Endothelial cell of umbilical vein (primary cell): Measurements from ENCODE around the gene ZKSCAN3. TPM values are rescaled to one million over a fixed set of nuclear protein-coding genes. Genes with fewer than 3 reads are reported as not detected.

ENCODE experiments used
- BruUV-seq: library from RNA; stranded (reverse); fragments of 400-500 nt; replicated peaks from 2 replicates; lab custom pipeline; 2021; lab: Mats Ljungman, UMichigan
- CTCF ChIA-PET: fragments of 300-600, 350-600 bp; sonication (Branson Sonifier 250); formaldehyde crosslinking; loops from one replicate; lab custom pipeline; 2021; ENCODE audit warnings: antibody characterized with exemption, inconsistent platforms; lab: Charles Lee
- POLR2A ChIA-PET: fragments of 300-600, 350-600 bp; sonication (Branson Sonifier 250); formaldehyde crosslinking; loops from one replicate; lab custom pipeline; 2021; ENCODE audit warnings: antibody characterized with exemption, inconsistent platforms; lab: Charles Lee
- DNase-seq: peaks from one replicate; pipeline ENCODE4 v3.0.0-alpha.2; 2011; ENCODE audit warnings: low read depth, low spot score
- FAIRE-seq: peaks from 2 replicates; lab custom pipeline; 2011; peaks lifted over from hg19 to GRCh38; lab: Jason Lieb, UNC
- H2AFZ ChIP-seq: 2 replicates; pipeline ENCODE4 v1.6.0; 2012; ENCODE audit warnings: low read depth, low read length, control low read depth, inconsistent platforms
- H3K27ac ChIP-seq: 2 replicates; pipeline ENCODE4 v1.5.1; 2011; ENCODE audit warnings: low read depth, mild to moderate bottlenecking, control low read depth, low read length, moderate library complexity; ENCODE audit not compliant: insufficient read depth
- H3K27me3 ChIP-seq, 2 experiments: 2 replicates each; pipeline versions ENCODE4 v1.6.0 to v1.6.1; 2011; ENCODE audit warnings: low read length in 2 of 2, mixed read lengths in 1 of 2; ENCODE audit not compliant: control insufficient read depth in 2 of 2, insufficient read depth in 2 of 2
- H3K36me3 ChIP-seq, 2 experiments: 2 replicates in 1 of 2; 3 replicates in 1 of 2; pipeline ENCODE4 v1.5.1; 2011; ENCODE audit warnings: low read length in 2 of 2, mild to moderate bottlenecking in 1 of 2, moderate library complexity in 1 of 2; ENCODE audit not compliant: control insufficient read depth in 2 of 2, insufficient read depth in 2 of 2; ENCODE audit errors: extremely low read depth in 1 of 2
- H3K4me1 ChIP-seq: 3 replicates; pipeline ENCODE4 v1.5.1; 2011; ENCODE audit warnings: mild to moderate bottlenecking, low read length; ENCODE audit not compliant: control insufficient read depth, insufficient read depth; ENCODE audit errors: extremely low read depth
- H3K4me2 ChIP-seq: 2 replicates; pipeline ENCODE4 v1.6.1; 2011; ENCODE audit warnings: low read length, control low read depth, mixed read lengths; ENCODE audit not compliant: insufficient read depth
- H3K4me3 ChIP-seq, 3 experiments: fragments of 200-600 bp in 1 of 3; sonication (generic), shearing (Covaris generic) in 1 of 3; replicated peaks in 1 of 3; 2 replicates each; pipeline ENCODE4 v1.5.1; 2011 to 2016; ENCODE audit warnings: control low read depth in 3 of 3, low read length in 3 of 3, mild to moderate bottlenecking in 2 of 3, inconsistent platforms in 1 of 3, low read depth in 1 of 3, moderate library complexity in 1 of 3; ENCODE audit not compliant: insufficient read depth in 1 of 3
- H3K79me2 ChIP-seq: 2 replicates; pipeline ENCODE4 v1.6.0; 2012; ENCODE audit warnings: low read length, inconsistent platforms; ENCODE audit not compliant: control insufficient read depth, insufficient read depth
- H3K9ac ChIP-seq: replicated peaks from 2 replicates; pipeline ENCODE3; 2011; ENCODE audit warnings: low read length, control low read depth; ENCODE audit not compliant: insufficient read depth; ENCODE audit errors: extremely low read depth
- H3K9me1 ChIP-seq: replicated peaks from 3 replicates; pipeline ENCODE4 v1.6.0; 2011; ENCODE audit warnings: mild to moderate bottlenecking, low read length; ENCODE audit not compliant: control insufficient read depth, insufficient read depth; ENCODE audit errors: extremely low read depth
- H3K9me3 ChIP-seq: replicated peaks from 2 replicates; pipeline ENCODE4 v1.5.1; 2012; ENCODE audit warnings: low read length, inconsistent platforms; ENCODE audit not compliant: control insufficient read depth, insufficient read depth
- H4K20me1 ChIP-seq: replicated peaks from 2 replicates; pipeline ENCODE3; 2011; ENCODE audit warnings: mild to moderate bottlenecking, low read length; ENCODE audit not compliant: control insufficient read depth, insufficient read depth; ENCODE audit errors: extremely low read depth
- CTCF ChIP-seq, 2 donors: IDR thresholded peaks; 1 replicate in 1 of 2; 2 replicates in 1 of 2; pipeline ENCODE4 v1.5.1; 2011; ENCODE audit warnings: low read length in 2 of 2, mild to moderate bottlenecking in 2 of 2, moderate library complexity in 2 of 2, control low read depth in 1 of 2, inconsistent platforms in 1 of 2, low read depth in 1 of 2; ENCODE audit not compliant: insufficient read depth in 1 of 2; ENCODE audit errors: extremely low read depth in 1 of 2
- EZH2 ChIP-seq: IDR thresholded peaks from 2 replicates; pipeline ENCODE4 v1.6.1; 2012; ENCODE audit warnings: borderline replicate concordance, low read depth, mild to moderate bottlenecking, moderate library complexity, low read length, inconsistent platforms; ENCODE audit not compliant: severe bottlenecking
- FOS ChIP-seq: IDR thresholded peaks from 2 replicates; pipeline ENCODE4 v1.6.1; 2011; ENCODE audit warnings: mild to moderate bottlenecking, low read length, moderate library complexity, borderline replicate concordance; ENCODE audit not compliant: insufficient read depth
- GATA2 ChIP-seq: IDR thresholded peaks from 2 replicates; pipeline ENCODE4 v1.7.0; 2011; ENCODE audit warnings: low read depth, mild to moderate bottlenecking, moderate library complexity, mixed read lengths, low read length; ENCODE audit not compliant: insufficient read length, insufficient read depth
- JUN ChIP-seq: IDR thresholded peaks from 2 replicates; pipeline ENCODE4 v1.6.1; 2011; ENCODE audit warnings: borderline replicate concordance, low read depth; ENCODE audit not compliant: insufficient read length, insufficient read depth
- MAX ChIP-seq: IDR thresholded peaks from 2 replicates; pipeline ENCODE4 v1.6.1; 2011; ENCODE audit not compliant: insufficient read depth, insufficient read length
- MYC ChIP-seq: IDR thresholded peaks from one replicate; pipeline ENCODE4 v1.6.1; 2011; ENCODE audit warnings: mild to moderate bottlenecking, low read depth, low read length
- POLR2A ChIP-seq: IDR thresholded peaks from 2 replicates; pipeline ENCODE4 v1.6.1; 2012; ENCODE audit warnings: low read depth, mild to moderate bottlenecking, control low read depth, low read length
- POLR2AphosphoS5 ChIP-seq: IDR thresholded peaks from 2 replicates; pipeline ENCODE4 v1.6.1; 2012; ENCODE audit warnings: low read depth, mild to moderate bottlenecking, control low read depth, low read length, moderate library complexity; ENCODE audit not compliant: insufficient read depth
- dilution Hi-C: fragments of 300-500 bp; cut with MboI; formaldehyde crosslinking; loops from one replicate; pipeline ENCODE4 v1.15.0; 2019; ENCODE audit warnings: low sequenced_read_pairs; ENCODE audit not compliant: extremely low pct_ligation_motif_present
- intact Hi-C: fragments of 100-400 bp; cut with micrococcal nuclease; formaldehyde crosslinking; loops from one replicate; pipeline ENCODE4 v1.10.0; 2022
- polyA plus RNA-seq, 4 experiments: library from polyadenylated mRNA; depleted of rRNA in 3 of 4; stranded (reverse) in 3 of 4; unstranded in 1 of 4; fragments of >200 nt; gene quantifications; 2 replicates each; pipeline versions ENCODE4 v1.2.1 to v1.2.3, GENCODE V29; 2011 to 2012; ENCODE audit warnings: missing spikeins in 1 of 4
- total RNA-seq: library from RNA; stranded (reverse); gene quantifications from 2 replicates; pipeline ENCODE4 v1.2.3, GENCODE V29; 2021

Gene ZKSCAN3
- total and polyA plus RNA-seq, 2 donors (not counting 3 experiments of a cell fraction or from before 2014, with no cell fraction given) = 2.5 to 6.9 TPM

- no TSS peak for BruUV-seq
- H3K9me1 ChIP-seq = no peaks in the 10 kb centered on the region
- H3K4me3 ChIP-seq = no peak overlapping the region
- H3K36me3 ChIP-seq = peaks cover 0 to 4% of the 10 kb centered on the region in 2 experiments
- H3K27ac ChIP-seq = no peak overlapping the region
- no peak for TF ChIP-seq CTCF (IDR thresholded peaks at IDR 0.05; ENCODE audit: extremely low read depth in 1 of 2, insufficient read depth in 1 of 2, low read depth in 1 of 2, low read length in 2 of 2)
- TF ChIP-seq MYC = no peak
- no peak for TF ChIP-seq JUN
- TF ChIP-seq FOS = no peak
- TF ChIP-seq POLR2A = no peak
- no peak for TF ChIP-seq POLR2AphosphoS5
- no peak for TF ChIP-seq MAX
- TF ChIP-seq EZH2 = no peak
- no peak for TF ChIP-seq GATA2
- POLR2A ChIA-PET = interaction anchor here (0.6 kb wide), 1 partner anchor 181 kb away, joined by 3 read pairs; the partner anchor contains the start of gene ZKSCAN8
- H2AFZ ChIP-seq = no peak overlapping the region
- CTCF ChIA-PET = no interaction called here
- H3K79me2 ChIP-seq = no peaks in the 10 kb centered on the region
- H3K4me1 ChIP-seq = no peaks in the 10 kb centered on the region
- H3K9ac ChIP-seq = no peak overlapping the region
- H4K20me1 ChIP-seq = no peaks in the 10 kb centered on the region
- intact Hi-C loops (no loop called here), dilution Hi-C loops (no loop called here)
- FAIRE-seq = no peak
- no peak overlapping the region for H3K4me2 ChIP-seq
- no peak for DNase-seq
- no peaks in the 10 kb centered on the region for H3K27me3 ChIP-seq
- peaks cover 7% of the 10 kb centered on the region for H3K9me3 ChIP-seq
Measured at GRCh38 chr6:28322661-28323060, 27.1 kb upstream of the ZKSCAN3 start.
